Amniotic epithelial cell (primary cell): ENCODE measurements around the gene INHBC.
A peak's percentile ranks its signal among the peaks of the same experiment; 100 is the strongest.

Experiments
- DNase-seq: peaks from one replicate; pipeline ENCODE4 v3.0.0-alpha.2; 2010; ENCODE audit warnings: low read depth

The INHBC gene

GRCh38 chr12:57469296-57470164, 34.9 kb downstream of the INHBC start:
- DNase-seq: no peak

- DNase-seq: no peak
These were observed 35.8 kb downstream of the INHBC start for GRCh38 chr12:57470286-57470969.

- no peak for DNase-seq
These were observed 36.5 kb downstream of the INHBC start for GRCh38 chr12:57470970-57471656.

- DNase-seq: no peak
These were observed 37.1 kb downstream of the INHBC start for GRCh38 chr12:57471661-57472060.

- DNase-seq: no peak
These were observed 37.8 kb downstream of the INHBC start for GRCh38 chr12:57472391-57472790.

GRCh38 chr12:57473392-57473791, 38.8 kb downstream of the INHBC start:
- no peak for DNase-seq

- DNase-seq: no peak
These were observed 39.3 kb downstream of the INHBC start for GRCh38 chr12:57473886-57474285.

GRCh38 chr12:57474430-57474829, 39.8 kb downstream of the INHBC start:
- DNase-seq: no peak

- no peak for DNase-seq
These were observed 40.3 kb downstream of the INHBC start for GRCh38 chr12:57474862-57475261.

- DNase-seq: no peak
These were observed 40.9 kb downstream of the INHBC start for GRCh38 chr12:57475271-57476161.

- no peak for DNase-seq
These were observed 41.8 kb downstream of the INHBC start for GRCh38 chr12:57476162-57476992.

- no peak for DNase-seq
These were observed 42.6 kb downstream of the INHBC start for GRCh38 chr12:57476993-57477709.

GRCh38 chr12:57477710-57478681, 43.4 kb downstream of the INHBC start:
- DNase-seq: peak; percentile 78

GRCh38 chr12:57479043-57479375, 44.4 kb downstream of the INHBC start:
- no peak for DNase-seq

GRCh38 chr12:57479376-57480115, 45.0 kb downstream of the INHBC start, which contains the start of gene ARHGAP9:
TSS of gene ARHGAP9 (minus strand) at chr12:57479866. CDS start at chr12:57479406, 460 bp downstream.
- DNase-seq: no peak

GRCh38 chr12:57481671-57482070, 47.1 kb downstream of the INHBC start:
- DNase-seq: no peak

GRCh38 chr12:57483466-57483865, 48.9 kb downstream of the INHBC start:
- DNase-seq: peak; percentile 73

GRCh38 chr12:57485695-57486094, 51.1 kb downstream of the INHBC start:
- DNase-seq: no peak
